HG03159 (cell line): ENCODE measurements around the gene NPR2.

Source experiments
- ATAC-seq: cut with Tn5 transposase; IDR thresholded peaks from one replicate; pipeline ENCODE4 v1.9.1; 2021; ENCODE audit warnings: mild to moderate bottlenecking, moderate library complexity; ENCODE audit not compliant: unreplicated experiment

Gene NPR2

GRCh38 chr9:35798658-35799374, 7.4 kb downstream of the NPR2 start:
- no peak for ATAC-seq

- no peak for ATAC-seq
Observed at GRCh38 chr9:35800530-35800929, 9.1 kb downstream of the NPR2 start.

- ATAC-seq, result no peak
Observed at GRCh38 chr9:35801328-35802128, 10.1 kb downstream of the NPR2 start.

GRCh38 chr9:35806101-35806500, 14.7 kb downstream of the NPR2 start:
- no peak for ATAC-seq

DNA sequence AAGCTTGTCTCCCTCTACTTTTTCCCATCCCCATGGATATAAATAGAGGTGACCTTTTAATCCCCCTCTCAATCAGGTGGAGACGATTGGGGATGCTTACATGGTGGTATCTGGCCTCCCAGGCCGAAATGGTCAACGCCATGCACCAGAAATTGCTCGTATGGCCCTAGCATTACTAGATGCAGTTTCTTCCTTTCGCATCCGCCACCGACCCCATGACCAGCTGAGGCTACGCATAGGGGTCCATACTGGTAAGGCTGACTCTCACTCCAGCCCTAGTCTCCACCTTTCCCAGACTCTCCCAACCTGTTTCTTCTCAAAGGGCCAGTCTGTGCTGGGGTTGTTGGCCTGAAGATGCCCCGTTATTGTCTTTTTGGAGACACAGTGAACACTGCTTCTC, 17.0 kb downstream of the NPR2 start:
- ATAC-seq, result no peak

DNA sequence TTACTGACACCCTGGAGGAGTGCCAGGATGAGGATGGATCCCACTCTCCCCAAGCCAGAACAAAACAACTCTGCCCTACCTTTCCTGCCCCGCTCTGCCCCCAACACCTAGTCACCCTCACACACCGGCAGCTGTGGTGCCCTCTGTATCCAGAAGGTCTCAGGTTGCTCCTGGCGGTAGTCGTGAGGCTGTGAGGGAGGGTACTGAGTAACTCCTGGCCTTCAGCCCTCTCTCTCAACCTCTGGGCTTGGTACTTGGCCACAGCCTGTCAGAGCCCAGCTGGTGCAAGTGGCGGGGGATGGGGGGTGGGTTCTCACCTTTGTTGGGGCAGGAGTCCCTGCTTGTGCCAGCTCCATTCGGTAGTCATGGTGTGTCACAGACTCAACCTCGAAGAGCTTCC, 18.7 kb downstream of the NPR2 start:
- no peak for ATAC-seq

DNA sequence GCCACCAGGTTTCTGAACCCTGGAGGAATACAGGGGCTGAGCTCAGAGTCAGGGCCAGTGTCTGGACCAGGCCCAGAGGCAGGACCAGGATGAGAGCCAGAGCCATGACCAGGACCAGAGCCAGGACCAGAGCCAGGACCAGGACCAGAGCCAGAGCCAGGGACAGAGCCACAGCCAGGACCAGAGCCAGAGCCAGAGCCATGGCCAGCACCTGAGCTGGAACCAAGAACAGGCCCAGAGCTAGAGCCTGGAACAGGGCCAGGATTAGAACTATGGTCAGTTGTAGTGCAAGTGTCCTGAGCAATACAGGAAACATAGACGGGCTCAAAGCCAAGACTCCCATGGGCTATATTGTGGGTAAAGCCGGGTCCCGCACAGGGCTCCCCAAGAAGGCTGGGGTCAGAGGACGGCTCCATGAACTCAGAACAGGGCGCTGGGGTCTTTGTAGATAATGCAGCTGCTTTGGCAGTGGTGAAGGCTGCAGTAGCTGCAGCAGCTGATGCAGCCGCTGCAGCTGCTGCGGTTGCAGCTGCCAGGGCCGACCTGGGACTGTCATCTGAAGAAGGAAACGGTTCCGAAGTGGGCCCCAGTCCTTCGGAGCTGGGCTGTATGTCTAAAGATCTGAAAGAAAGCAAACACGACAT, 20.1 kb downstream of the NPR2 start:
- ATAC-seq, result no peak

- peak; percentile 66 for ATAC-seq
Observed at GRCh38 chr9:35812025-35812602, 20.7 kb downstream of the NPR2 start, which contains the start of gene SPAG8. Gene SPAG8, minus strand, starts transcription at chr9:35812262. Its CDS starts 115 bp downstream, at chr9:35812147.

GRCh38 chr9:35813434-35814105, 22.2 kb downstream of the NPR2 start:
- ATAC-seq, result no peak

GRCh38 chr9:35814106-35814840, 22.9 kb downstream of the NPR2 start:
- ATAC-seq, result peak; percentile 29

DNA sequence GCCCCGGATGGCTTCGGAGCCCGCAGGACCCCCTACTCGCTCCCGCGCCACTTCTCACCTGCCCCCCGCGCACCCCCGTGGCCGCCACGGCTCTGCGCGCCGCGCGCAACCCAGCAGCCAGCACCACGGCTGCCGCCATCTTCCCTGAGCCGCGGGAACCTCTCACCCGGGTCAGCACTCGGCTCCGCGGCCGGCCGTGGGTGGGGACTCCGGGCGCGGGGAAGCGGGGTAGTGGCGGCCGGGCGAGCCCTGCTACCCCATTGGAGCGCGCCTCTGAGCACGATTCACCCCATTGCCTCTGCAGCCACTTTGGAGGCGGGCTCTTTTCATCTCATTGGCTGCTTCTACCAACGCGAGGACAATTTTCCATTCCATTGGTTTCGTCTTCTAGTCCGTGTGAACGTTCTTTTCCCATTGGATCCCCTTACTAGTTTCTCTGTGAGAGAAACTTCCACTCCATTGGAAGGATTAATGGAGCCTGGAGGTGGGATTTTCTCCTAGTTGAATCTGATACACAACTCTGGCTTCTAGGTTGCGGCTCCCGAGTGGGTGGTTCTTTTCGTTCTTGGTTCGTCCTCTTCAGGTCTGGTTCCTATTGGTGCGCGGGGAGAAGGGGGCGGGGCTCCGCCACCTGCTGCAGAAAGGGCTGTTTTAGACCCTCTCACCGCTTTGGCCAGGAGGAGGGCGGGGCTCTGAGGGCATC, 23.6 kb downstream of the NPR2 start, which contains the start of gene HINT2:
HINT2 (minus strand) TSS at position 202 of the 703 bp plus-strand sequence; CDS start at position 139, 63 bp downstream.
- peak; percentile 67 for ATAC-seq

- ATAC-seq, result no peak
Observed at GRCh38 chr9:35816708-35817107, 25.3 kb downstream of the NPR2 start.

DNA sequence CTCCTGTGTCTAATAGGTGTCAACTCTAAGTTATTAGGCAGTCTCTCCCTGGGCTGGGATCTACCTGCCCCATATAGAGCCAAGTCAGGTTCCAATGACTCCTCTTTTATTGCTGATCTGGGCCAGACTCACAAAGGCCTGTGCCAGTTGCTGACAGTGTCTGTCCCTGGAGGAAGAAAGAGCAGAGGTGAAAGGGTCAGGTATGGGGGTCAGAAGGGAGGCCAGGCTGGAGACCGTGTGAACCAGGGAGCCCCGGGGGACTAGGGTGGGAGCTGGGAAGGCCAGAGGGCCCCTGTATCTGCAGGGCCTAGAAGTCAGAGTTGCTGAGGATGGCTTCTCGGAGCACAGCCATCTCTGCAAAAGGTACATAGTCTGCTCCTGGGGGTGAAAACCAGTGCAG, 26.9 kb downstream of the NPR2 start:
- no peak for ATAC-seq

GRCh38 chr9:35820076-35820475, 28.7 kb downstream of the NPR2 start:
- no peak for ATAC-seq

GRCh38 chr9:35822926-35823325, 31.5 kb downstream of the NPR2 start:
- ATAC-seq, result no peak

DNA sequence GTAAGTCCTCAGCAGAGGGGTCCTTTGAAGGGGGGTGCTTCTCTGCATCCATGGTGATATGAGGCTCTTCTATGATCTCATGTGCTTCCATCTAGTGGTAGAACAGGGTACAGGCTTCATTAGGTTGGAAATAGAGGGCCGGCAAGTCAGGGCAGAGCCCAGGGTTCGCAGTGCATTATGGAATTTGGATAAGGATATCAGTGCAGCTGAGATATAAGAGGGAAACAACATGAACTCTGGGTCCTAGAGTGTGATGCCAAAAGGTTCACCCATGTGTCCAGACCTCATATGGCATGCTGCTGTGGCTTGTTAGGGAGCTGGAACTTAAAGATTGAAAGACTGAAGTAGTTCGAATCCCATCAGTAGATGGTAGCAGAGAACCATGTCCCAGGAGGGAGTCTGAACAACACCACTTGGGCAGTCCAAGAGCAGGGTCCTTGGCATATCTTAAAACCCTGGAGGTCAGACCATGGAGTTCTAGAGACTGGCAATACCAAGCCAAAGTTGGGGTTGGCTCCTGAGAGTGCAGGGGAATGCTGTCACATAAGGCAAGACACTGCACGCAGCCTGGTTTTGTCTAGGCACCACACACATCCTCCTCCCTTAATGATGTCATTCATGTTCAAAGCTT, 34.8 kb downstream of the NPR2 start:
- peak; percentile 56 for ATAC-seq

- ATAC-seq, result no peak
Observed at GRCh38 chr9:35827486-35827885, 36.1 kb downstream of the NPR2 start.

GRCh38 chr9:35828716-35829083, 37.3 kb downstream of the NPR2 start, which contains the start of gene FAM221B:
Gene FAM221B, minus strand, starts transcription at chr9:35828732. Its CDS starts 2,571 bp downstream, at chr9:35826161.
- peak; percentile 9 for ATAC-seq
